ENCODE results near the gene HS6ST3.

The HS6ST3 gene

DNA sequence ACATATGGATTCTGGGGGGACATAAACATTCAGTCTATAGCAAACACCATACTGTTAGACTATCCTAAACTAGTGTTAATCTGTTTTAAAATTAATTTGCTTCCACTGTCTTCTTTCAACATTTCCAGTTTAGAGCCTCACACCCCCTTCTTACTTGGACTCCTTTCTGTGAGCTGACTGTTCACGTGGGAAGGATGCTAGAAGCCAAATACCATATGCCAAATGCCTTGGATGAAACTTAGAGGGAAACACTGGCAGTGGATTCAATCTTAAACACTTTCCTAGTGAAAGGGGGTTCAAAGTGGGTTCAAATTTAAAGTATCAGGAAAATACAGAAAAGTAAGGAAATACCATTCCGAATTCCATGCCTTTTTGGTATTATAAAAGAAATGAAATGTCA is 113.6 kb downstream of the HS6ST3 start:
- no peak for DNase-seq

DNA sequence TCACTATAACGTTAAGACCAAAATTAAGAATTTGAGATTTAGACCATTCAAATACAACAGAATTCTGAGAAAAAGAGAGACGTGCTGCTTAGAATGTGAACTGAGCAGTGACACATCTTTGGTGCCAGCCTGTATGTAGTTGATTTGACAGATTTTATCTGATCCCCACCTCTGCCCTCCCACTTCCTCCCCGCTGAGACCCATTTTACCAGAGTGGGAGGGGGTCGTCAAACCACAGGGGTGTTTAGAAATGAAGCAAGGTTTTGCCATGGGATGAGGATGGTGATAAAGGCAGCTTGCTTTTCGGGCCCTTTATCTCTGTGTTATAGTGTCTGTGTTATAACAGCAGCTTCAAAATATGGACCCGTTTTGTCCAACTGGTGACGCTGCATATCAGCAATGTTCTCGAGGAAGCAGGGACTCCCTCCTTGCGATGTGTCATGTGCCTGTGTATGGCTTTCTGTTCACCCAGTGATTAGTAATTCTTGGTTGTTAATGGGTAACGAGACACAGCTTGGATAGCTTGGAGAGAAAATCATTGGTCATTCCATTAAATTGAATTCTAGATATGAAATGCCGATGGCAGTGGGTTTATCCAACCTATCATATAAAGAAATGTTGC is 125.0 kb downstream of the HS6ST3 start:
- no peak for DNase-seq

DNA sequence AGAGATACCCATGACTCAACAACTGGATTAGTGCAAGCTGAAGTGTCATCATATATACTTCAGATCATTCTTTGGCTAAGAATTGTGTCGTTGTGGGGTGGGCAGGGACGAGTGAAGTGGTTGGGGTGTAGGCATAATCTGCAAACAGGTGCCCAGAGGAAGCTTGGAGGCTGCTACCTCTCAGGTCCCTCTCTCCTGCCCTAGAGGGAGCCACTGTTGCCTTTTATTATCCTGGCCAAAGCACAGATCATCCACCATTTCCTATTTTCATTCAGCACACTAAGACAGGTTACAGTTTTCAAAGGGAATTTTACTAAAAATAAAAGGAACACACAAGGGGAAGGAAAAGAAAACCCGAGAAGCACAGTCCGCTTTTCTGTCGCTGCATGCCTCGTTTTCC is 126.6 kb downstream of the HS6ST3 start:
- no peak for DNase-seq

DNA sequence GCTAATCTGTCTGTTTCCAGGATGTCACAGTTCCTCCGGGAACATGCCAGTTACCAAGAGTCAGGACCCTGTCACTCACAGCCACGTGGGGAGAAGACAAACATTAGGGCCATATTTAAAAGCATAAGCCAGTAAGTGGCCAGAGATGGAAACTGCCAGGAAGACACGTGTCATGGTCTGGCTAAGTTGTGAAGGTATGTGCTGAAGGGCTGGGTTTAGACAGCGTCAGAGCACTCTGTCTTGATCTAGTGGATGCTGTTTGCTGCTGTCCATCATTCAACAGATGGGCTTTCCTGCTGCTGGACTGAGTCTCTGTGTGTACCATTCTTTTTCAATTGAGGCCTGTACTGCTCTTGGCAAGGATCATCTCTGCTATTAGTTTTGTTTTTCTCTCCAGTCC is 128.6 kb downstream of the HS6ST3 start:
- no peak for DNase-seq

DNA sequence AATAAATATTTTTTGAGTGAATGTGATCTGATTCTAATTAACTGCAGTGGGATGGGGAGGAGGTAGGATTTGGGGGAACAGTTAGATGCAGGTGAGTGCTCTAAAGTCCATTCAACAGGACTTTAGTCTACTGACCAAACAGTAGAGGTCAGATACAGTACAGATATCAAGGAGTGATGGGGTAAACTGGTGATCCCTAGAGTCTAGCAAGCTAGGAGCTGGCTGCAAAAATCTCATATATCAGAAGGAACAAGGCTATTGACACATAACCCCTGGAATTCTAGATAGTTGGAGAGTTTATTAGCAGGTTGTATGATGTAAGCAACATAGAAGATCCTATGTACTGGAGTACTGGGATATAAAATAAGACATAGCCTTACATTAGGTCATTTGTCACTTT is 131.6 kb downstream of the HS6ST3 start:
- no peak for DNase-seq

DNA sequence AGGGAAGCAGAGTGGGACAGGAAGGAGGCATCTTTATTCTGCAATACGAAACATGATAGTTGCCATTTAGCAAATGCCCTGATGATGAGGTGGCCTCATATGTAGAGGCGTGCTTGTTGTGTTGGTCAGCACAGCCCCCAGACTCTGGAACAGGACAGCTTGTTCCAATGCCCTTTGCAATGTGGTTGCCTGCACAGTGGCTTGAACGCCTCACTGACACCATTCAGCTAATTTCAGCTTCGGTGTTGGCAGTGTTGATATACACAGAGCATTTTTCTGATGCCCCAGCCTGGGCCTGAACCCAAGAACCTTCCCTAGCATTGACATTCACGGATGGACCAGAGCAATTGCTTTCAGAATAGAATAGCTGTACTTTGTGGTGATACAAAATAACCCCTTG is 133.3 kb downstream of the HS6ST3 start:
- DNase-seq = no peak

DNA sequence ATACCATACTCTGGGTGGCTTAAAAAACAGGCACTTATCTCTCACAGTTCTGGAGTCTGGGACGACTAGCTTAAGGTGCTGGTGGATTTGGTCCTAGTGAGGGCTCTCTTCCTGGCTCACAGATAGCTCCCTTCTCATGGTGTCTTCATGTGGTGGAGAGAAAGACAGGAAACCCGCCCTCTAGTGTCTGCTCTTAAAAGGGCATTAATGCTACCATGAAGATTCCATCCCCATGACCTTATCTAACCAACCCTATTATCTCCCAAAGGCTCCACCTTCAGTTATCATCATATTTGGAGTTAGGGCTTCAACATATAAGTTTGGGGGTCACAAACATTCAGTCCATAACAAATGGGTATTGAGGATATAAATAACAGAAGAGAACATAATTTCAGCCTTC is 139.4 kb downstream of the HS6ST3 start:
- DNase-seq = peak; percentile 82

DNA sequence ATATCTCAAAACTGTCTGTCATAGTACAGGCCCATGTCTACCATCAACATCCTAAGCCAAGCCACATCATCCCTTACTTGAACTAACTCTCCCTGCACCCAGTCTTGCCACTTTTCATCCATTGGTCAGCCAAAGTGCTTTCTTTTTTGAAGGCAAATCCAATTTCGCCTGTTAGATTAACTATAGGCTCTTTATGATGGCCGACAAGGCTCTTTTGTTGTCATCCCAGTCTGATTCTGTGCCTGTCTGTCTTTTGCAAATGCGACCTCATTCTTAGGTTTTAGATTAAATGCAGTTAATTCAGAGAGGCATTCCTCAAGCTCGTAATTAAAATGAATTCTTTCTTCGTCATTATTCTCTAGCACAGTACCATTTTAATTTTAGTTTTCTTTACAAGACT is 148.3 kb downstream of the HS6ST3 start:
- DNase-seq = no peak

DNA sequence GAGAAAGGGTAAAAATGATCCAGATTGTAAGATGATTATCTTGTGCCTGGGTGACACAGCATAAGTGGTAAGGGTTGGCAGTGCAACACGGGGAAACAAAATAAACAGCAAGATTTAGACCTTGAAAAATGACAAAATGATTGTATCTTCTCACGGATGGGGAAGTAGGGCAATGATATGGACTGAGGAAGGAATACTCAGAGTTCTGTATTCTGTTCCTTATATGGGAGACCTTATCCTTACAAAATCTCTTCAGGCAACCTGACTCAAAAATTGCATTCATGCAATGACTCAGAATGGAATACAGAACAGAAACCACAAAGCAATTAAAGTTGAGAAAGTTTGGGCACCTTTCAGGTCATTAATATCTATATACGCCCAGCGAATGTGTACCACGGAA is 149.0 kb downstream of the HS6ST3 start:
- no peak for DNase-seq

DNA sequence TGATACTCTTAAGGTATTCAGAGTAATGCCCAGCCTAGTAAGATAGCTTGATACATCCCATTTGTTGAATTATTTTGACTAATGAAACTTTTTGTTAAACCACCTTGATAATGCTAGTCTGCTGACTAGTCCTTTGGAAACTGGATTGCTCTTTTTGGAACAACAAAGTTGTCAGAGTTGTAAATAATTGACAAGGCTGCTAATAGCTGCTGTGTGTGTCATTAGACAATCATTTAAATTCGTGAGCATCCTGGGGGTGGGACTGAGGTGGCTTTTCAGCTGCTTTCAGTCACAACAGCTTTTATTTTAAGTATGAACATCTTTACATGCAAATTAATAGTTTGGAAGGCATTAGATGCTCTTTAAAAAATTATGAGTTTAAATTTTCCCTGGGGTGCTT is 153.5 kb downstream of the HS6ST3 start:
- DNase-seq = no peak

DNA sequence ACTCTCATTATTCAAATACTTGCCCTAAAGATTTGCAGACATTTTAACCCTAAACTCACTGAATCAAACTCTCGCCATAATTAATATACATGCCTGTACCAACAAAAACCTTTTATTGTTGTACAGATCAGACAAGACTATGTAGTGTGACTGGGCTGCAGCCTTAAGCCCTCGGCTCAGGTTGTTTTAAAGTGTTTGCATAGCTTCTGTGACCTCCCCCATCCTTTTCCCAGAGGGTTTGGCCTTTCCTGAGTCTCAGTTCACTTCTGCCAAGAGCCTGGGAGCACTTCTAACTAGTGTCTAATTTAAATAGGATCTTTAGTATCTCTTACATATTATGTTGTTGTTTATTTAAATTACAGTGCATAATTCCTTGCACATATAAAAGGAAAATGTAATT is 158.2 kb downstream of the HS6ST3 start:
- DNase-seq = no peak

DNA sequence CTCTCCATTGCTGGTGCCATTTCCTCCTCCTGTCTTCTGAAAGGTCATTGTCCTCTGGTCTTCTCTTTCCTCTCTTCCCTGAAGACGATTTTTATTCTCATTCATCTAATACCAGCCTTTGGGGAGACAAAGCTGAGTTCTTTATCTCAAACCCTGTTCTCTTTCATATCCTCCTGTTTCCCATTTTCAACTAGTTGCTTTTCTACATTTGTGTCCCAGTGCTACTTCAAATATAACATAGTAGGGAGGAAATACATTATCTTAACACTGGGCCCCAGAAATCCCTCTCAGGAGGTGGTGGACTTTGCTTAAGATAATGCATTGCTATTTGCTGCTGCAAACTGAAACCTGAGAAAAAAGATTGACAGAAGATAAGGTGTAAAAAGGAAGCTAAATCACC is 159.1 kb downstream of the HS6ST3 start:
- no peak for DNase-seq

DNA sequence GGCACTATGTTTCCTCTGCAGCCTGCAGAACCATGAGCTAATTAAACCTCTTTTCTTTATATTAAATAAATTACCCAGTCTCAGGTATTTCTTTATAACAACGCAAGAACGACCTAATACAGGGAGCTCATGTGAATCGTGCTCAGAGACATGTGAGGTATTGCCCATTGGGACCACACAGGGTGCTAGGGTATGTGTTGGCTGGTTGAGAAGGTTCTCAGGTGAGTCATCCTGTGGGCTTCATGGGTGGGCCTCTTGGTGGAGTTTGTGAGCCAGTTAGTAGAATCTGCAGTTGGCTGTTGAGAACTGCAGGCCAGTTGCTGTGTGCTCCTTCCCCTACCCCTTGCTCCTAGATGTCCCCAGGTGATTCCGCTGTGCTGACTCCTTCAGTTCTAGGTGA is 163.0 kb downstream of the HS6ST3 start:
- no peak for DNase-seq

DNA sequence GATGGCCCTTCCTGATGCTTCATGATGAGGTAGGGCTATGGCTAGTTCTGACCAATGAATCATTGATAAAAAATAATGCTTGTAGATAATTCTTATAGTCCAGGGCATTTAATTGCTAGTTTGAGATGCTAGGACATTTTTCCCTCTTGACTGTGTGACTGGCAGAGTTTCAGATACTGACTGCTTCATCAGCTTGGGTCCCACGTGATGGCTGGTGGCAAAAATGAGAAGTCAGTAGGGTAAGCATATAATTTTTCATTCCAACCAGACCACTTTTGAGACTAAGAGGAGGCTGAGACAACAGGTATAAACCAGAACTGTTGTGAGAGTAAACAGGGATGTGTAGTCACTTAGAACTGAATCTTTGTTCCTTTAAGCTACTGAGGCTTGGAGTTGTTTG is 183.3 kb downstream of the HS6ST3 start:
- no peak for DNase-seq

DNA sequence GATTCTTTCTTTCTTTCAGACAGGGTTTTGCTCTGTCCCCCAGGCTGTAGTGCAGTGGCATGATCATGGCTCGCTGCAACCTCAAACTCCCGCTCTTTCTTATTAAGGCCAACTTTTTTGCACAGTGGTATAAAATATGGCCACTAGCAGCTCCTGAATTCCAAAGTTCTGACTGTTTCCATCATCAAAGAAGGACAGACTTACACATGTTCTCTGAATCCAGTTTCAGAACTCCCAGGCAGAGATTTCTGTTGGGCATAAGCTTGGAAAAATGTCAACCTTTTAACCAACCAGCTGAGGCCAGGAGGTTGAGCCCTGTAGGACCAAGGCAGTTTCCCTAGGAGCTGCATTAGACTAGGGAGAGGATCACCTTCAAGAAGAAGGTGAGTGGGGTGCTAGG is 184.1 kb downstream of the HS6ST3 start:
- DNase-seq = no peak

DNA sequence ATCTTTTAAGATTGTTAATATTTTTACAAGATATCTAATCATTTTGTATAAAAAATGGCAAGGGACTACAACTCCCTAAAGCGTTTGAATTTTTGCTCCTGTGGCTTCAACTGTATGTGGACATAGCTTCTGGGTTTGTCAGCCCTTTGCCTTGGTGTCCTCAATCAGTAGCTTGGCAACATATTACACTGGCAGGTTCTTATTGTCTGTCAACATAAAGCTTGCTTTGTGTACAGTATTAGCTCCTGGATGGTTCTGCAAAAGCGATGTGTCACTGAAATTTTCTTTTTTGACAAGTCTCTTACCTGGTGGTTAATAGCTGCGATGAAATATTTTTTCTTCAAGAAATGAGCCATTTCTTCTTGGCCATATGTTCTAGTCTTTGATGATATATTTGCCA is 190.0 kb downstream of the HS6ST3 start:
- no peak for DNase-seq

DNA sequence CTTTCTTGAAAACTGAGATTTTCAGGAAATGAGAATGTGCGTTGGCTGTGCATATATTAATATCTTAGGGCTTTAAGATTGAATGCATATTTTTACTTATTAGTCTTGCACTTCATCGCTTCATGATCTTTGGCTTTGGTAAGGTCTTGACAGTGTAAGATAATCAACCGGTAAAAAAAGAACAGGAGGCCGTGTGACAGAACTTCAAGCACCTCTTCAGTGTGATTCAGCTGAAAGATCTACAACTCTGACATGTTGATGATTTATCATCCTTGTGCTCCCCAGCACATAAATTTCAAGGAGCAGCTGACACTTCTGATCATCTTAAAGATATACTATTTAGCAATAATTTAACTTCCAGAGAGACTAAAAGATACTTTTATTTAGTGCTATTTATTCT is 195.1 kb downstream of the HS6ST3 start:
- no peak for DNase-seq

DNA sequence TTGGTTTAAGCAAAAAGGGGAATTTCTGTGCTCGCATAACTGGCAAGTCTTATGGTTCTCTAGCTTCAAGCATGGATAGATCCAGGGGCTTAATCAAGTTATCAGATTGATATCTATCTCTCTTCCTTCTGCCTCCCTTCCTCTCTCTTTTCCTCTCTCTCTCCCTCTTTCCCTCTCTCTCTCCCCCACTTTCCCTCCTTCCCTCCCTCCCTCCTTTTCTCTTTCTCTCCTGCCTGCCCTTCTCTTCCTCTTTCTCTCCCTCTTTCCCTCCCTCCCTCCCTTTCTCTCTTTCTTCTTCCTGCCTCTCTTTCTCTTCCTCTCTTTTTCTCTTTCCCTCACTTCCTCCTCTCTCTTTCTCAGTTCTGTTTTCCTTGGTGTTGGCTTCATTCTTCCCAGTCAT is 195.8 kb downstream of the HS6ST3 start:
- no peak for DNase-seq

DNA sequence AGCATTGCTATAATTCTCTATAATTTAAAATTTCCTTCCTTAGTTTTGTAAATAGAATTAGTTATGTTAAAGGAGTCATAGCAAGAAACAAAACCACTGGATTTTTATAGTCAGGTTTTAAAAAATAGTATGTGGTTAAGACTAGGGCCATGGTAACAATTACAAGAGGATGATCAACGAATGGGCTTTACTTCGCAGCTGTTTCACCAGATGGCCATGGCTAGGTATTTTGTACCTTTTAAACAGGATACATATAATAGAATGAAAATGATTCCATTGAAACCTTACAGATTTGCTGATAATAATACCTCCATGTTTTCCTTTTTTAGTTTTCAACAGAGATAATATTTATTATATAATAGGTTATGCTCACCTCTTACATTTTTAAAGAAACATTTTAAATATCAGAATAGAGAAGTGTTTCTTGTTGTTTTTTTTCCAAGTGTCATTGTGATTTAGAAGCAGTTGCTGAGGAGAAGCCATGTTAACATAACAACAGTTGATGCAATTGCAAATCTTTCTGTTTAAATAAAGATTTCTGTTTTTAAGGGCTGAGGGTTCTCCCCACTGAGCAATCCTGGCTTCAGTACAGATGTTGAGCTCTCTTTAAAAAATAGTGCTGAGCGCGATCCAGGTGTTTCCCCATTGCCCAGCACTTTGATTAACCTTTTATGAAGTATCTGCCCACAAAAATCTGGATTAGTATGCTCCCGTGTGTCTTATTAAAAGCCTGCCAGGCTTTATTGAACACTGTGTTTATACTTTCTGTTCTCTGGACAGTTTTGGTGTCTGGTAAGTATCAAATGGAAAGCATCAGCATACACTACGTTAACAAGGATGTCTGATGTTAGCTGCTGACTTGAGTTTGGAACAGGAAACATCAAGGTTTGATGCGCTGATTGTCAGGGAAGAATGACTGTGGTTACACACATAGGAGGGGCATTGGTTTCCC is 205.3 kb downstream of the HS6ST3 start:
- DNase-seq = peak; percentile 77

DNA sequence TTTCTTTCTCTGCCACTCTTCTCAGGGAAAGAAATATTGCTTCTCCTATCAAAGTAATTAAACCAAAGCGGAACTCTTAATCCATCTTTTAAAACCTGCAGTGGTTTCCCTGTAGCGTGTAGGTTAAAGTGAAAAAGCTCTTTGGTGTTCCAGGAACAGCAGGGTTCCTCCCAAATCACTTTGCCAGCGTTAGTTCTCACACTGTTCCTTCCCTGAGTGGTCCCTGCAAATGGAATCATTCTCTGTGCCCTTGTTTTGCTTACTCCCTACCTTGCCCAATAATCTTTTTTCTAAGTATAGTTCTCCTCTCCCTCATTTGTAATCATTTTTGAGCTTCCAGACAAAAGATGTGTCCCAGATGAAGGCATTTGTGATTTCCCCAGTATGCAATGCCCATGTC is 207.5 kb downstream of the HS6ST3 start:
- no peak for DNase-seq

DNA sequence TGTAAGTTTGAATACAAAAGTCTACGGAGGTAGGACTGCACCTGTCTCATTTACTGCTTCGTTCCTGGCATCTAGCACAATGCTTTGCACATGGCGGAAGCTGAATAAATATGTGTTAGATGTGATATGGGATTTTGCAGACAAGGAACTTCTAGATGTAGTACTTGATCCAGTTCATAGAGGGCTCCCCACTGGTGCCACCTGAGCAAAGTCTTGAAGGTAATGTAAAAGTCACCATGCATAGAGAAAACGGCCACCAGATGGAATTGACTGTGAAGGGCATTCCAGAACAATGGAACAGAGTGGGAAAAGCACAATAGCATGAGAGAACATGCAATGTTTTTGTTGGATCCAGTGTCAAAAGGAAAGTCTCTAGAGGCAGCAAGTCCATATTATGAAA is 209.3 kb downstream of the HS6ST3 start:
- DNase-seq = peak; percentile 24

DNA sequence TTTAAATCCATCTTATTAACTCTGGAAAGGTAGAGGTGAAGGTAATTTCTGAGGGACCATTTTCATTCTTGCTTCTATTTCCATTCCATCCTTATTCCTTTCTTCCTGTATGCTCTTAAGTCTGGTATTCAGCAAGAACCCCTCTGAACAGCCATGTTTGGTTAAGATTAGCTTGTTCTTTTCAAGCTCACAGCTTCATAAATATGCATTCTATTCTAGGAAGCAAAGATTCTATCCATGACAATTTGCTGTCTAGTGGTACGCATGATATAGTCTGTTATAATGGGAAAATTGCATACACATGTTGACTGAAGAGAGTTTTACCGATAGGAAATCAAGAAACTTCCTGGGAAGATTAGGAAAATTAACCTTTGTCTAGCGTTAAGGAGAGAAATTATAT is 218.7 kb downstream of the HS6ST3 start:
- DNase-seq = no peak

DNA sequence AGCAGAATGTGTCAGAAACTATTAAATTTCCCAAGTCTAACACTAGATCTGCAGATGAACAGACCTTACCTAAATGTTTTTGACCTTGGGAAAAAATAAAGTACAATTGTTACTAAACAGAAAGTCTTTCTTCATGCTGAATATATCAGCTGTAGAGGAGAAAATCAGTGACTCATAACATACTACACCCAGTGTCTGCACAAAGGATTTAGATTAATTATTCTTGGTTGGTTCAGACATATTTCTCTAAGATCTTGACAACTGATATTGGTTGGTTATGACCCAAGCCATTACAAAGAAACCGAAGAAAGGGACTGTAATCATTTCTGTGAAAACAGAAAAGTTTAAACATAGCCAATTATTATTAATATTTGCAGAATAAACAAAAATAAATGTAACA is 225.1 kb downstream of the HS6ST3 start:
- no peak for DNase-seq

DNA sequence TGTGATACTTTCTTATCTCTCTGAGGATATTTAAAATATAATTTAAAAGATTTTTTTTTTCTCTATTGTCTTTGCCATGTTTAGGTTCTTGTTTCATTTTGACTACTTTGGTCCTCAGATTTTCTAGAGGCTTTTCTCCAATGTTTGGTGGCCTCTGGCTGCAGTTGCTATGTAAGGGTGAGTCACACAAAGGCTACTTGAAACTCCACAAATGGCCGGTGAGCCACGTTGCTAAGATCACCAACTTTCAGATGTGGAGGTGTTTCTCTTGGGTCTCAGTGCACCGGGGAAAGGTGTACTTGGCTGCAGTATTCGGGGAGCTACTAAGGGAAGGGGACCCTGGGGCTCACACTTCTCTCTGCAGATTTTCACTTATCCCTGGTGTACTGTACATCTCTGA is 248.1 kb downstream of the HS6ST3 start:
- no peak for DNase-seq

DNA sequence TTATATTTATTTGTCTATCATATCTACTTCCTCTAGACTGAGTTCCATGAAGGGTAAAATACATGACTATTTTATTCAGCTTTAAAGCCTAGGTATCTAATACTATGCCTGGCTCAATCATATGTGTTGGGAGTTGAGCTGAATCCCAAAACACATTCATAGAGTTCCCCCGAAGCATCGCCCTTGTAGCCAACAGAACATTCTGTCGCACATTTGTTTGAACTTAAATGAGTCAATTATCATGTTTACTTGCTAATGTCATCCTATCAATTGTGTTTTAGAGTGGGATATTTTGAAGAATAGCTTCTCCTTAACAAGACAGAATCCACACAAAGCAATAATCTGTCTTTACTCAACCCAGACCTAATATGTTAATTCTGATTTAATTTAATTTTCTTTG is 252.4 kb downstream of the HS6ST3 start:
- DNase-seq = no peak
